ENCODE data around the gene AGBL5.
A peak's percentile ranks its signal among the peaks of the same experiment; 100 is the strongest.

Gene AGBL5

GRCh38 chr2:27079233-27080139 is 28.0 kb downstream of the AGBL5 start:
- no peak for DNase-seq

GRCh38 chr2:27080140-27080469 is 28.6 kb downstream of the AGBL5 start:
- DNase-seq = no peak

- DNase-seq = no peak
Measured at GRCh38 chr2:27080603-27080936, 29.1 kb downstream of the AGBL5 start.

GRCh38 chr2:27081984-27082772 is 30.7 kb downstream of the AGBL5 start:
- no peak for DNase-seq

- DNase-seq = no peak
Measured at GRCh38 chr2:27082773-27083409, 31.4 kb downstream of the AGBL5 start.

- no peak for DNase-seq
Measured at GRCh38 chr2:27083410-27084296, 32.2 kb downstream of the AGBL5 start.

- no peak for DNase-seq
Measured at GRCh38 chr2:27084297-27085061, 33.0 kb downstream of the AGBL5 start.

GRCh38 chr2:27085062-27085672 is 33.7 kb downstream of the AGBL5 start:
- DNase-seq = no peak

GRCh38 chr2:27085673-27086089 is 34.2 kb downstream of the AGBL5 start:
- DNase-seq = peak; percentile 15

GRCh38 chr2:27086090-27086723 is 34.7 kb downstream of the AGBL5 start:
- DNase-seq = peak; percentile 97

- no peak for DNase-seq
Measured at GRCh38 chr2:27086724-27087593, 35.5 kb downstream of the AGBL5 start, which contains the start of gene KHK. Gene KHK, plus strand, starts transcription at chr2:27086772. Its CDS starts 488 bp downstream, at chr2:27087260.

GRCh38 chr2:27087823-27088410 is 36.4 kb downstream of the AGBL5 start:
- no peak for DNase-seq

GRCh38 chr2:27088634-27089033 is 37.2 kb downstream of the AGBL5 start:
- DNase-seq = no peak

- DNase-seq = no peak
Measured at GRCh38 chr2:27089111-27089954, 37.9 kb downstream of the AGBL5 start.

- no peak for DNase-seq
Measured at GRCh38 chr2:27091746-27092695, 40.6 kb downstream of the AGBL5 start.

GRCh38 chr2:27092696-27093429 is 41.4 kb downstream of the AGBL5 start:
- DNase-seq = no peak

All from activated CD4-positive, alpha-beta T cell treated with anti-CD3 and anti-CD28 coated beads, Interleukin-2, amount 50 U/mL, for 1 hour (primary cell).